ENCODE results near the gene CCDC106.

Gene CCDC106

GRCh38 chr19:55702131-55702627, 54.2 kb downstream of the CCDC106 start:
- in situ Hi-C loops (cut with HindIII; ENCODE audit: low pct_ligation_motif_present, low sequenced_read_pairs): no loop called here
- no peak for TF ChIP-seq CTCF (IDR thresholded peaks at IDR 0.05; ENCODE audit: low read depth, low read length, missing control alignments)

More at GRCh38 chr19:55702131-55702627, 54.2 kb downstream of the CCDC106 start:
- peaks cover 10% of the 10 kb centered on the region for H3K36me3 ChIP-seq (replicated peaks)
- no peak overlapping the region for H3K27ac ChIP-seq
- no peaks in the 10 kb centered on the region for H3K27me3 ChIP-seq (replicated peaks)
- no peak for DNase-seq
- no peak overlapping the region for H3K4me3 ChIP-seq (ENCODE audit: low read depth, low read length)
